ENCODE data around the gene FBH1. TPM values are rescaled to one million over a fixed set of nuclear protein-coding genes. Genes with fewer than 3 reads are reported as not detected.
"Not testable (repeated sequence)": the region's sequence is repeated elsewhere in the genome, so short reads cannot be mapped to it uniquely, and the experiment has no call there.

FBH1 gene
- total RNA-seq, 5 donors from 2014 or later (not counting 1 experiment from before 2014, with no cell fraction given): 72.8 to 95.5 (median 86.2) TPM

DNA sequence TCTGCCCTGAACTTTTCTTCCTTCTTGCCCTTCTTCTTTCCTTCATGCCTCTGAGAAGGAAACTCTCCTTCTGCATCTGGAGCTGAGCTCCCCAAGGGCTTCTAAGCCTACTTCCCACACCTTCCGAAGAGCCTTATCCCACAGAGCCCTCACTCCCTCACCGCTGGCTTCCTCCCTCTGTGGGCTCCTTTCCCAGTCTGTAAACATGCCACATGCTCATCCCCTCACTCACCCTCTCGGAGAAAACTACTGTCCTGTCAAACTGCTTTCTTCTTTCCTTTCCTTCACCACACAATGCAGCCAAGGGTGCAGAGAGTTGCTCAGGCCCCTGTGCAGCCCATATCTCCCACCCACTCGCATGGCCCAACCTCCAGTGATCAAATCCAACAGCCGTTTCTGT is 18.4 kb upstream of the FBH1 start:
- Histone ChIP-seq H3K4me1 (ENCODE audit: control insufficient read depth in 1 of 2, extremely low read depth in 1 of 2, insufficient read depth in 2 of 2, low read length in 2 of 2) (no peaks in the 10 kb centered on the region), H3K4me3 (ENCODE audit: control insufficient read depth in 1 of 2, extremely low read depth in 1 of 2, low read length in 1 of 2) (no peak overlapping the region), H3K27me3 (replicated peaks in 1 of 2; ENCODE audit: control insufficient read depth in 2 of 2, extremely low read depth in 1 of 2, insufficient read depth in 2 of 2, low read length in 1 of 2) (no peaks in the 10 kb centered on the region), H3K9me3 (no peaks in the 10 kb centered on the region), H3K36me3 (ENCODE audit: control insufficient read depth in 2 of 2, extremely low read depth in 1 of 2, insufficient read depth in 1 of 2, low read length in 1 of 2) (peaks cover 0 to 7% of the 10 kb centered on the region in 2 donors), H3K27ac (ENCODE audit: low read length) (no peak overlapping the region)
- no peak for DNase-seq
- Mint-ChIP-seq H3K27ac (no peak overlapping the region), H3K36me3 (peaks cover 20% of the 10 kb centered on the region), H3K4me3 (no peak overlapping the region), H3K4me1 (peaks cover 4 to 7% (median 7%) of the 10 kb centered on the region in 3 donors), H3K9me3 (peaks cover 0 to 2% (median 0%) of the 10 kb centered on the region in 3 donors), H3K27me3 (no peaks in the 10 kb centered on the region)
- ChIA-PET POLR2A (no interaction called here), CTCF (no interaction called here)
- 100% methylated on average over 1 of the region's 5 CpGs for WGBS (ENCODE audit: insufficient coverage)
- no peak for ATAC-seq (replicated peaks in 1 of 4)

DNA sequence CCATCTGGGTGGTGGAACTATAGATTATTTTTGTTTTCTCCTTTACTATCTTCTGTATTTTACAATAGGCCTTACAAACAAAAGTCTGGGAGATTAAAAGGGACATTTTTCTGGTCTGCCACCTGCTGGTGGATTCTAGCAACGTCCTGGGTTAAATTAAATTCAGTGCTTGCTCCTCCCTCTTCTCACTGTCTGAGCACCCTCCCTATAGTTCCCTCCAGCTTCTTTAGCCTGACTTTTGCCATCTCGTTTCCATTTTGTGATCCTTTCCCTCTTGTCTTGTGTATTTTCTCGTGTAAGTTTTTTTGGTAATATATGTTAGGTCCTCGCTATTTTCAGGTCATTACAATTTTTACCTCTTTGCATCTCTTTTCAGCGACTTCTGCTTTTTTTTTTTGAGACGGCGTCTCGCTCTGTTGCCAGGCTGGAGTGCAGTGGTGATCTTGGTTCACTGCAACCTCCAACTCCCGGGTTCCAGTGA is 16.5 kb upstream of the FBH1 start:
- H3K27me3 Mint-ChIP-seq: no peaks in the 10 kb centered on the region
- peaks cover 31% of the 10 kb centered on the region for H3K36me3 Mint-ChIP-seq
- ChIA-PET CTCF (interaction anchor here (0.7 to 2.4 kb wide), 8 partner anchors 13 to 426 kb away, joined by 3 to 7 read pairs (median 4); partner anchors contain the start of genes ANKRD16 (in 1 of the 2) and FBH1 (in 1 of the 2)), POLR2A (interaction anchor here in 1 of 2 donors (0.5 to 0.6 kb wide), 2 partner anchors 431 to 439 kb away, joined by 3 to 6 read pairs; no protein-coding TSS in a partner anchor)
- peaks cover 0 to 1% (median 0%) of the 10 kb centered on the region in 3 donors for H3K9me3 Mint-ChIP-seq
- DNase-seq (peak in 34 of 35 experiments; percentile 20 to 79 (median 54)), ATAC-seq (replicated peaks in 1 of 4) (peak; percentile 86 to 92 (median 90))
- H3K4me1 Mint-ChIP-seq: peaks cover 4 to 7% (median 5%) of the 10 kb centered on the region in 3 donors
- H3K27ac Mint-ChIP-seq: peak overlapping the region in 1 of 2 donors; percentile 19
- no peak overlapping the region for H3K27ac ChIP-seq (ENCODE audit: low read length)
- H3K4me1 ChIP-seq (ENCODE audit: control insufficient read depth in 1 of 2, extremely low read depth in 1 of 2, insufficient read depth in 2 of 2, low read length in 2 of 2): no peaks in the 10 kb centered on the region
- H3K4me3 ChIP-seq (ENCODE audit: control insufficient read depth in 1 of 2, extremely low read depth in 1 of 2, low read length in 1 of 2): peak overlapping the region in 1 of 2 donors; percentile 12
- peak overlapping the region in 2 of 3 donors; percentile 18 to 48 for H3K4me3 Mint-ChIP-seq
- WGBS (ENCODE audit: insufficient coverage): 65% methylated on average over 4 of the region's 9 CpGs
- H3K27me3 ChIP-seq (replicated peaks in 1 of 2; ENCODE audit: control insufficient read depth in 2 of 2, extremely low read depth in 1 of 2, insufficient read depth in 2 of 2, low read length in 1 of 2): no peaks in the 10 kb centered on the region
- peaks cover 0 to 18% of the 10 kb centered on the region in 2 donors for H3K36me3 ChIP-seq (ENCODE audit: control insufficient read depth in 2 of 2, extremely low read depth in 1 of 2, insufficient read depth in 1 of 2, low read length in 1 of 2)
- H3K9me3 ChIP-seq: no peaks in the 10 kb centered on the region

DNA sequence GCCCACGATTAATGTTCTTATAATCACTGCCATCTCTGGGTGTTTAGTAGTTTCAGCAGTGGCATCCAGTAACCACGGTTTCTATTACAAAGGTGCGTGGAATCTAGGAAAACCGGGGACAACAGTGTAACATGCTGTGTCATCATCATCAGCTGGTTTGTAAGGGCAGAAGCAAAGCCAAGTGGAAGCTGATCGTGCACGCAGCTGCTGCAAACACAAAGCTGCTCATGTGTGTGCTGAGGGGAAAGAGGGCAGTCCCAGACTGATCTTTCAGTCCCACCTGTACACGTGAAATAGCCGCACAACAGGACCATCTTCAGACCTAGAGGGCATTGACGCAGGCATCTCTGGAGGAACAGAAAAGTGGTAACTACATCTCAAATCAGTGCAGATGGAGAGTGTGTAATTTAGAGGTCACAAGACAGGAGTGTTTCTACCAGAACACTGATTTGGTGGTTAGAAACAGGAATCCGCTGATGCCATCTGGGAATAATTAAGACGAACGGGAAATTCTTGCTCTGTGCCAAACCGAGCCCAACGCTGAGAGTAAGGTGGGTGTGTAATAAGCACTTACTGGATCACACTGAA is 13.8 kb upstream of the FBH1 start:
- H3K36me3 ChIP-seq (ENCODE audit: control insufficient read depth in 2 of 2, extremely low read depth in 1 of 2, insufficient read depth in 1 of 2, low read length in 1 of 2): peaks cover 0 to 20% of the 10 kb centered on the region in 2 donors
- no peak for DNase-seq
- Mint-ChIP-seq H3K4me1 (peaks cover 4 to 7% (median 5%) of the 10 kb centered on the region in 3 donors), H3K4me3 (no peak overlapping the region), H3K27ac (no peak overlapping the region), H3K36me3 (peaks cover 22% of the 10 kb centered on the region), H3K9me3 (no peaks in the 10 kb centered on the region), H3K27me3 (no peaks in the 10 kb centered on the region)
- ChIA-PET CTCF (interaction anchor here in 1 of 2 donors (1.0 kb wide), 1 partner anchor 20 kb away, joined by 4 read pairs; no protein-coding TSS in a partner anchor), POLR2A (no interaction called here)
- 97% methylated on average over 8 of the region's 14 CpGs for WGBS (ENCODE audit: insufficient coverage)
- no peak overlapping the region for H3K4me3 ChIP-seq (ENCODE audit: control insufficient read depth in 1 of 2, extremely low read depth in 1 of 2, low read length in 1 of 2)
- H3K4me1 ChIP-seq (ENCODE audit: control insufficient read depth in 1 of 2, extremely low read depth in 1 of 2, insufficient read depth in 2 of 2, low read length in 2 of 2): no peaks in the 10 kb centered on the region
- no peaks in the 10 kb centered on the region for H3K27me3 ChIP-seq (replicated peaks in 1 of 2; ENCODE audit: control insufficient read depth in 2 of 2, extremely low read depth in 1 of 2, insufficient read depth in 2 of 2, low read length in 1 of 2)
- no peak for ATAC-seq (replicated peaks in 1 of 4)
- H3K9me3 ChIP-seq: no peaks in the 10 kb centered on the region
- no peak overlapping the region for H3K27ac ChIP-seq (ENCODE audit: low read length)

DNA sequence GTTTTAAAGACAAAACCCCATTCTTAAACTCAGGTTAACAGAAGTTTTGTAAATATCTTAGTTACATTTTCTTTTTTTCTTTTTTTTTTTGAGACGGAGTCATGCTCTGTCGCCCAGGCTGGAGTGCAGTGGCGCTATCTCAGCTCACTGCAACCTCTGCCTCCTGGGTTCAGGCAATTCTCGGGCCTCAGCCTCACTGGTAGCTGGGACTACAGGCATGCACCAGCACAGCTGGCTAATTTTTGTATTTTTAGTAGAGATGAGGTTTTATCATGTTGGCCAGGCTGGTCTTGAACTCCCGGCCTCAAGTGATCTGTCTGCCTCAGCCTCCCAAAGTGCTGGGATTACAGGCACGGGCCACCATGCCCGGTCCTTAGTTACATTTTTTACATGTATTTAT is 13.0 kb upstream of the FBH1 start:
- 93% methylated on average over 3 of the region's 7 CpGs for WGBS (ENCODE audit: insufficient coverage)
- H3K27me3 Mint-ChIP-seq; H3K4me3 ChIP-seq (ENCODE audit: control insufficient read depth in 1 of 2, extremely low read depth in 1 of 2, low read length in 1 of 2); DNase-seq; H3K4me1 Mint-ChIP-seq; H3K27ac Mint-ChIP-seq; ATAC-seq (replicated peaks in 1 of 4); H3K9me3 ChIP-seq; H3K27ac ChIP-seq (ENCODE audit: low read length); H3K4me3 Mint-ChIP-seq; H3K4me1 ChIP-seq (ENCODE audit: control insufficient read depth in 1 of 2, extremely low read depth in 1 of 2, insufficient read depth in 2 of 2, low read length in 2 of 2); H3K27me3 ChIP-seq (replicated peaks in 1 of 2; ENCODE audit: control insufficient read depth in 2 of 2, extremely low read depth in 1 of 2, insufficient read depth in 2 of 2, low read length in 1 of 2); H3K9me3 Mint-ChIP-seq: not testable (repeated sequence)
- POLR2A ChIA-PET: interaction anchor here in 1 of 2 donors (0.6 to 1.0 kb wide), 2 partner anchors 13 to 66 kb away, joined by 3 to 5 read pairs; partner anchors contain the start of genes ANKRD16 and FBH1
- peaks cover under 1 to 20% of the 10 kb centered on the region in 2 donors for H3K36me3 ChIP-seq (ENCODE audit: control insufficient read depth in 2 of 2, extremely low read depth in 1 of 2, insufficient read depth in 1 of 2, low read length in 1 of 2)
- CTCF ChIA-PET: interaction anchor here in 1 of 2 donors (1.0 to 1.1 kb wide), 2 partner anchors 19 to 247 kb away, joined by 3 to 4 read pairs; no protein-coding TSS in a partner anchor
- H3K36me3 Mint-ChIP-seq: peaks cover 22% of the 10 kb centered on the region

DNA sequence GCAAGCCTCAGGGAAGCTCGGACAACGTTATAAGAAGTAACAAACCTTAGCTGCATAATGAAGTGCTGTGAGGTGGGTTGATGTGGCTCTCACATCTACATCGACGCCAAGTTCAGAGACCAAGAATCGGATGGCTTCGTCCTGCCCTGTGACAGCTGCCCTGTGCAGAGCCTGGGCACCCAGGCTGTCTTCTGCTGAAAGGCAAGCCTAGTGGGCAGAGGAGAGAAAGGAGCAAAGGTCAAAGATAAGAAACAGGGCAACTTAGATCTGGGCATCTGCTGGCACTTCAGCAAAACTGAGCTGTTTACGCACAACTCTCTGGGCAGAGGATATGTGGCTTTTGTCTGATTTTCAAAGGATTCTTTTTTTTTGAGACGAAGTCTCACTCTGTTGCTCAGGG is 7.1 kb upstream of the FBH1 start:
- ChIA-PET CTCF (no interaction called here), POLR2A (interaction anchor here in 1 of 2 donors (0.5 kb wide), 1 partner anchor 1528 kb away, joined by 8 read pairs; the partner anchor contains the start of gene SFMBT2)
- H3K9me3 Mint-ChIP-seq: no peaks in the 10 kb centered on the region
- peaks cover 5 to 10% (median 8%) of the 10 kb centered on the region in 3 donors for H3K4me1 Mint-ChIP-seq
- Histone ChIP-seq H3K9me3 (no peaks in the 10 kb centered on the region), H3K4me3 (ENCODE audit: control insufficient read depth in 1 of 2, extremely low read depth in 1 of 2, low read length in 1 of 2) (no peak overlapping the region), H3K27ac (ENCODE audit: low read length) (no peak overlapping the region), H3K4me1 (ENCODE audit: control insufficient read depth in 1 of 2, extremely low read depth in 1 of 2, insufficient read depth in 2 of 2, low read length in 2 of 2) (peaks cover 0 to 3% of the 10 kb centered on the region in 2 experiments), H3K27me3 (replicated peaks in 1 of 2; ENCODE audit: control insufficient read depth in 2 of 2, extremely low read depth in 1 of 2, insufficient read depth in 2 of 2, low read length in 1 of 2) (no peaks in the 10 kb centered on the region), H3K36me3 (ENCODE audit: control insufficient read depth in 2 of 2, extremely low read depth in 1 of 2, insufficient read depth in 1 of 2, low read length in 1 of 2) (peaks cover 12 to 22% of the 10 kb centered on the region in 2 donors)
- no peak overlapping the region for H3K4me3 Mint-ChIP-seq
- ATAC-seq (replicated peaks in 1 of 4) (no peak), DNase-seq (no peak)
- H3K27ac Mint-ChIP-seq: no peak overlapping the region
- H3K27me3 Mint-ChIP-seq: no peaks in the 10 kb centered on the region
- H3K36me3 Mint-ChIP-seq: peaks cover 35% of the 10 kb centered on the region
- WGBS (ENCODE audit: insufficient coverage): 98% methylated on average over 6 of the region's 8 CpGs

DNA sequence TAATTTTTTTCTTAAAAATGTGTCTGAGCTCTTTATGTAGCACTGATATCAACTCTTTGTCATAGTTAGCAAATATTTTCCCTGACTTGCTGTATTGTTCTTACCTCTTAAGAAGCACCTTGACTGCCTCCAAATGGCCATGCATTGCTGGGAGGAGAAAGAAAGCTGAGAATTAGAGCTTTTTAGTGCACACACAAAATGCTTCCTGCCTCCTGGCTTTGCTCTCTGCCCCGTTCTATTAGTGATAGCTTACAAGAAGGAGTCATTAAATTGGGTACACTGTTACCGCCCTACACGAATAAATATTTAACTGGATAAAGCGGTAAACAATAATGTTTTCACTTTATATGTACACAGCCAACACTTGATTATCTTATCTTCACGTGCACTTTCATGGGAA is 4.4 kb upstream of the FBH1 start:
- no peak for ATAC-seq (replicated peaks in 1 of 4)
- CTCF ChIA-PET: interaction anchor here in 1 of 2 donors (0.7 kb wide), 1 partner anchor 111 kb away, joined by 4 read pairs; no protein-coding TSS in a partner anchor
- POLR2A ChIA-PET: interaction anchor here in 1 of 2 donors (0.6 kb wide), 1 partner anchor 113 kb away, joined by 3 read pairs; no protein-coding TSS in a partner anchor

More for the DNA sequence above, 4.4 kb upstream of the FBH1 start:
- no peak overlapping the region for H3K4me3 ChIP-seq (ENCODE audit: control insufficient read depth in 1 of 2, extremely low read depth in 1 of 2, low read length in 1 of 2)
- H3K4me1 Mint-ChIP-seq: peaks cover 16 to 21% (median 18%) of the 10 kb centered on the region in 3 donors
- WGBS (ENCODE audit: insufficient coverage): 94% methylated on average over 3 of the region's 5 CpGs
- H3K4me1 ChIP-seq (ENCODE audit: control insufficient read depth in 1 of 2, extremely low read depth in 1 of 2, insufficient read depth in 2 of 2, low read length in 2 of 2): peaks cover 7 to 16% of the 10 kb centered on the region in 2 experiments
- H3K9me3 Mint-ChIP-seq: no peaks in the 10 kb centered on the region
- peaks cover 12 to 21% of the 10 kb centered on the region in 2 donors for H3K36me3 ChIP-seq (ENCODE audit: control insufficient read depth in 2 of 2, extremely low read depth in 1 of 2, insufficient read depth in 1 of 2, low read length in 1 of 2)
- H3K9me3 ChIP-seq: no peaks in the 10 kb centered on the region
- no peak overlapping the region for H3K27ac ChIP-seq (ENCODE audit: low read length)
- no peaks in the 10 kb centered on the region for H3K27me3 ChIP-seq (replicated peaks in 1 of 2; ENCODE audit: control insufficient read depth in 2 of 2, extremely low read depth in 1 of 2, insufficient read depth in 2 of 2, low read length in 1 of 2)
- H3K27me3 Mint-ChIP-seq: no peaks in the 10 kb centered on the region
- DNase-seq: no peak
- H3K27ac Mint-ChIP-seq: no peak overlapping the region
- no peak overlapping the region for H3K4me3 Mint-ChIP-seq
- peaks cover 27% of the 10 kb centered on the region for H3K36me3 Mint-ChIP-seq
